GM21381 (cell line): Measurements from ENCODE around the gene HINT2.

Experiments used
- ATAC-seq: cut with Tn5 transposase; IDR thresholded peaks from one replicate; pipeline ENCODE4 v1.9.1; 2021; ENCODE audit warnings: mild to moderate bottlenecking, moderate library complexity; ENCODE audit not compliant: unreplicated experiment

The HINT2 gene

DNA sequence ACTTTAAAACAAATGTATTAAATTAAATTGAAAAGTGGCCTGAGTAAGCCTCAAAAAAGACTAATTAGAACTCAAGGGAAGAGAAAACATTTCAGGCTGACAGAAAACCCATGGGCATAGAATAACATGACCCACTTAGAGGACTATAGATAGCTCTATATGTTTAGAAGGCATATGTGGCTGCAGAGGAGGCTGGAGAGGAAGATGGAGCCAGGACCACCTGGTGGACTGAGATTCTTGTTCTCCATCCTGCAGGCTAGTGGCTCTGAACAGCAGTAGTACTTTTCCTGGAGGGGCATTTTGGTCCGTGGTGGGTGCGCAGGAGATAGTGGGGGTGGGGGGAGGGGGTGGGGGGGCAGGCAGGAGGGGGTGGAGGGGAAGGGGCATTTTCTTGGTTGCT, 33.8 kb downstream of the HINT2 start:
- ATAC-seq: no peak

DNA sequence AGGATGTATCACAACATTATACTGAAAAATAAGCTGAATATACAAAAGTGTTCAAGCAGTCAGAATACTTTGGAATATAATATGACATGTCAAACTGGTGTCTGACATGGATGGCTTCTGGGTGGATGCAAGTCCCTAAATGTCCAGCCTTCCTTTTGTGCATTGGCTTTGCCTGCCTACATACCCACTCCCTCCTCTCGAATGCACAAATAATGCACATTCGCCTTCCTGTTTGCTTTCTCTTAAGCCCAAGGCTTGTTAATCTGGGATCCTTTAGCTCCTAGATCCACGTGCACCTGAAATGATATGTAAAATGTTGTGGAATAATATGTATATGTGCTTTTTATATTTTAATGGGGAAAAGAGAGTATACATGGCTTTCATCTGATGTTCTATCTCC, 36.3 kb downstream of the HINT2 start:
- no peak for ATAC-seq

DNA sequence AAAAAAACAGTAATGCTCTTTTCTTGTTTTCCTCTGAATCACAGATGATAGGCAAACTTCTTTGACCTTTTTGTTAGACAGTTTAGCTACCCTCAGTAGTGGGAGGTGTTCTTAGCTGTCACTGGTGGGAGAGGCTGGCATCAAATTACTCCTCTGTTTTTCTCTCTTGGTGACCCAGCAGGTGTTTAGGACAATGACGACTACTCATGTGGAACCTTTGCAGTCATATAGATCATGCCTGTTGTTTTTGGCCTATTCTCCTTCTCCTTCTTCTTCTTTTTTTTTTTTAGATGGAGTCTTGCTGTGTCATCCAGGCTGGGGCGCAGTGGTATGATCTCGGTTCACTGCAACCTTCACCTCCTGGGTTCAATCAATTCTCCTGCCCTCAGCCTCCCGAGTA, 38.8 kb downstream of the HINT2 start:
- ATAC-seq: no peak

DNA sequence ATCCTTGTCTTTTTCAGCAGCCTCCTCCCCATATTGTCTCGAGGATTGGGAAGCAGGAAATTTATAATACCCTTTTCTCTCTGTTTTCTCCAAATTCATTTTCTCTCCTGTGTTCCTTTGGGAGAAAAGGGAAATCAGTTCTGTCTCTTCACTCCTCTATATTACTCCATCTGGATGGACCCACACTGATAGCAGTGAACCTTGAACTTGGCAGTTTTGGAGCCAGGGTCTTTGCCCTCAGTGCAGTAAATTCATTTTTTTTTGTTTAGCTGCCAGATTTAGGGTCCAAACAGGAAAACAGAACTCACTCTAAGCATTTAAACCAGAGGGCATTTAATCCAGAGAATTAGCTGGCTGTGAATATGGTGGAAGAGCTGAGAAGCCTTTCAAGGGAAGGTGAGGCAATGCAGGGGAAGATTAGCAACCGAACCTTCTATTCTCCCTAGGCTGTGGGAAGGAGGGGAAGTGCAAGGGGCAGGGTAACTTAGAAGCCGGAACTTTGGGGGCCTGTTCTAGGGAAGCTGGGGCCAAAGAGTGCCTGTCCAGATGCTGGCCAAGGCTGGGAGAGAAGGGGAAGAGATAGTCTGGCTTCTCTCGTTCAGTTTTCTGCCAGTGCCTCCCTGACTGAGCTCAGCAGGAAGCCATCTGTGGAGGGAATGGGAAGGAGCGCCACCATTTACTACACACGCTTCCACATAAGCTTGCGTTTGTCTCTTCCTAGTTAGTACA, 39.8 kb downstream of the HINT2 start:
- ATAC-seq: no peak

DNA sequence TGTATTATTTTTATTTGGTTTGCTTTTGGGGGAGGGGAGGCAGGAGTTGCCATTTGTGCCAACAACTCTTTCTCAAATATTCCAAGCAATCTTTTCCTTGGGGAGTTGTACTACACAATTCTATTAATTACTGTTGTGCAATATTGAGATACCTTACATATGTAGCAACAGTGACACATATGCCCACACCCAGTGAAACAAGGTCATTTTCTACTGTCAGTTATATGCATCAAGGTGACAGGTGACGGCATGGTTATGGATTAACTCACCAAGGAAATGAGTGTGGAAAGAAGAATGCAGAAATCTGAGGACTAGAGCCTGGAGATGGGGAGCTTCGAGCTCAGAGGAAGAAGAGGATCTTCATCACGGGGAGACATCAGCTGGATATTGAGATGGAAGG, 42.9 kb downstream of the HINT2 start:
- no peak for ATAC-seq

DNA sequence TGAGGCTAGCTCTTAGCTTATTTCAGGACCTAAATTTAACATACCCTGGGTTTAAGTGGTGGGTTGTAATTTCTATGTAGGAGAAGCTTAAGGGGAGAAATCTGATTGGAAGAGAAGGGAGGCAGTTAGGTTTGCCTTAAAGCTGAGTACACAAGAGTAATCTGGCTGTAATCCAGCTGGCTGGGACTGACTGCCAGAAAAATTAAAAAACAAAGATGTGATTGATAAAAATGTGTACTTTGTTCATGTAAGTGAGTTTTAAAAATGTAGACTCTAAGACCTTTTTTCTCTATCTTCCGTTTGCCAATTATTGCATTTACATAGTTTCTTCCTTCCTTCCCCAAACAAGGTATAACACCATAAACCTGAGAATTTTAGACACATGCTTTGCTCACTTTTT, 43.3 kb downstream of the HINT2 start:
- no peak for ATAC-seq

DNA sequence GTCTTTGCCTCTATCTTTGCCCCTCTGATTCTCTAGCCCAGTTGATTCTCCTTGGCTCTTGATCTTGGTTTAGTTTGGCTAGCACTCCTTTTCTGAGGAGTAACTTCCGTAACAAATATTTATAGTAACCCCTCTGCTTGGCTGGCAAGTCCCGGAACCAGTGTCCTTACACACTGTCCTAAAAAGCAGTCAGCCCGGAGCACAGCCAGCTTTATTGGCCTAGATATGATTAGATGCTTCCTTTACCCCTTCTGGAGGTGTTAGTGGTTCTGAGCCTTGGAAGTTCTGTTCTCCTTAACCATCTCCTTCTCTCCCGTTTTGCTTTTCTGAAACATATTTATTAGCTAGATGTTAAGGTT, 43.8 kb downstream of the HINT2 start:
- no peak for ATAC-seq

DNA sequence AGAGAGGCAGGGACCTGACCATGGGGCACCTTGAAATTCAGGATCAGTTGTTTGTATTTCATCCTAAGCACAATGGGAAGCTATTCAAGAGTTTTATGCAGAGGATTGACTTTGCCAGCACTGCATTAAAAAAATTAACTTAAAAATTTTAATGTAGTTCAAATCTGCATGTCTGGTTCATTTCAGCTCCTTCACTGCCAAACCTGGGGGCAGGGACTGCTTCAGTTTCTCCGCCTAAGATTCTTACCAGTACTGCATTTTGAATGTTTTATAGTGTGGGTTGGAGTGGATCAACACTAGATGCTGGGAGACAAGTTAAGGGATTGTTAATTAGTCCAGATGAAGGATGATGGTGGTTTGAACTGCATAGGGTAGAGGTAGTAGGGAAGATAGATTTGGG, 45.1 kb downstream of the HINT2 start:
- no peak for ATAC-seq

DNA sequence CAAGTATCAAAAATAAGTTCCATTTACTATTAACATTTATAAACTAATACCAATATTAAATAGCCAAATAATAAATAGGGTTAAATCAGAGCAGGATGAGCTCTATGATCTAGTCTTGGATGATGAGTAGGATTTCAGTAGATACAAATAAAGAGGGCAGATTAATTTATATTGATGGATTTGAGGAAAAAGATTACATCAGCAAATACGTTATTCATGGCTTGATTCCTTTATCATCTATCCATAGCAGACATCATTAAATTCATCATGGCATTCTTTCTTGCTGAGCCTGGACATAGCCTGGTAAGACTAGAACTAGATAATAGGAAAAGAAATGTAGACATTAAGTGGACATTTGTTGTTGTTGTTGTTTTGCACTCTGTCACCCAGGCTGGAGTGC, 47.4 kb downstream of the HINT2 start:
- ATAC-seq: no peak

DNA sequence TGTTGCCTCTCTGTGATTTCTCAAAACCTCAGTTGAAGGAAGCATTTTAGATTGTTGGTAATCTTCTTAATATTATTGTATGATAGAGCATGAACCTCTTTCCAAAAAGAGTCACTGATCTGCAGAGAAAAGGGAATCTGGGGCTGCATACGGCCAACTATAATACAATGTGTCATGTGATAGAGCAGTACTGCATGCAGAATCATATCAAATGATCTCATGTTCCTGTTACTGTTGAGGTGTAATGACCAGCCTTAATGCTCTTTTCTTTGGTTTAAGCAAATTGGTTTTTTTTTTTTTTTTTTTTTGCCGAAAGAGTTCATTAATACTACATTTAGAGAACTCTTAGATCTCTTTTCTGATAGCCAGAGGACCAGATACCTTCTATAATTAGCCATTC, 47.8 kb downstream of the HINT2 start:
- no peak for ATAC-seq

DNA sequence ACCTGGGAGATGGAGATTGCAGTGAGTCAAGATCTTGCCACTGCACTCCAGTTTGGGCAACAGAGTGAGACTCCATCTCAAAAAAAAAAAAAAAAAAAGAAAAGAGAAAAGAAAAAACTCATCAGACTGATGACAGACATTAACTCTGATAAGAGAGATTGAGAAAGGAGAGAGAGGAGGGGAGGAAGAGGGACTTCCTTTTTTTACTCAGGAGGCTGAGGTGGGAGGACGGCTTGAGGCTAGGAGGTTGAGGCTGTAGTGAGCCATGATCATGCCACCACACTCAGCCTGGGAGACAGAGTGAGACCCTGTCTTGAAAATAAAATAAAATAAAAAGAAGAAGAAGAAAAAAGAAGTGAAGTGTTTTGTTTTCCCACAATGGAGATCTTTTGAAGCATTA, 51.0 kb downstream of the HINT2 start:
- no peak for ATAC-seq

DNA sequence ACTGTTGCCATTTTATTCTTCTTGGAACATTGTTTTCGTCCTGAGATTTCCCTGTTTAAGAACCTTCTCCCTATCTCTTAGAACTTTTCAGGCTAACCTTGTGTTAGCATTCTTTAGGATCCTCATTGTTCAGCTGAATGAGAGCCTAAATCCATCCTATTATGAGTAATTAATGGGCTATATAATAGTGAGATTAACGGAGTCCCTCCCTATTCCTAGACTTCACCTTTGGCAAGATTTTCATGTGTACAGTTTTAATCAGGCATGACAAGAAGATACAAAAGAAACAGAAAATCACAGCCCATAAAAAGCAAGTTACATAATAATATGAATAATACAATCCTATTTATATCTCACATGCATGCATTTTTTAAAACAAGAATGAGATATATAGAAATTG, 51.7 kb downstream of the HINT2 start:
- ATAC-seq: no peak
